ENCODE results near the gene ENTR1. TPM values are rescaled to one million over a fixed set of nuclear protein-coding genes. Genes with fewer than 3 reads are reported as not detected.

The ENTR1 gene
- total RNA-seq, 1 donor: 36.3 TPM

DNA sequence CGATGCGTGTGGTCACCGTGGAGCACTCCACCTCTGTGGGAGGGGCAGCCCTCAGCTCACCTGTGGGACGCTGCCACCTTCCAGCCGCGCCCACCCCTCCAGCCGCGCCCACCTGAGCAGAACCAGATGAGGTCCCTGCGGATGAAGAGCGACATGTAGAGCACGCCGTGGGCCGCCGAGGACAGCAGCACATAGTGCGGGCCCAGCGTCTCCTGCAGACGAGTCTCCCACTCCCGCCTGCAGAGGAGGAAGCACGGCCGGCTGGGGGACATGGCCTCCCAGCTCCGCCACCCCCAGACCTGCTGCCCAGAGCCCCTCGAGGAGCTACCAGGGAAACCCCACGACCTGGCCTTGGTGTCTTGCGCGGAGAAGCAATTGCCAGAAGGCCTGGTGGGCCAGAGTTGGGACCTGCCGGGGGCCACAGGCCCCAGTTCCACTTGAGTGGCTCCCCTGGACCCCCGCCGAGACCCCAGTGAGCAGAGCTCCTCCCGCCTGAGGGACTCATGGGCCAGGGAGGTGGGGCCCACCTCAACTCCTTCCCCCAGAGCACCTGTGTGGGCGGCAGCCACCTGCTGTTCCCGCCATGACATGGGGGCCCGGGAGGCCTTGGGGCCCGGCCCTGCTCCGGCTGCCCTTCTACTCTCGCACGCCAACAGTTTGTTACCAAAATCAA lies 22.8 kb upstream of the ENTR1 start:
- no peak for DNase-seq (ENCODE audit: low read depth)
- H3K4me3 ChIP-seq (ENCODE audit: low read depth, low read length): no peak overlapping the region
- TF ChIP-seq, protein P1, sequence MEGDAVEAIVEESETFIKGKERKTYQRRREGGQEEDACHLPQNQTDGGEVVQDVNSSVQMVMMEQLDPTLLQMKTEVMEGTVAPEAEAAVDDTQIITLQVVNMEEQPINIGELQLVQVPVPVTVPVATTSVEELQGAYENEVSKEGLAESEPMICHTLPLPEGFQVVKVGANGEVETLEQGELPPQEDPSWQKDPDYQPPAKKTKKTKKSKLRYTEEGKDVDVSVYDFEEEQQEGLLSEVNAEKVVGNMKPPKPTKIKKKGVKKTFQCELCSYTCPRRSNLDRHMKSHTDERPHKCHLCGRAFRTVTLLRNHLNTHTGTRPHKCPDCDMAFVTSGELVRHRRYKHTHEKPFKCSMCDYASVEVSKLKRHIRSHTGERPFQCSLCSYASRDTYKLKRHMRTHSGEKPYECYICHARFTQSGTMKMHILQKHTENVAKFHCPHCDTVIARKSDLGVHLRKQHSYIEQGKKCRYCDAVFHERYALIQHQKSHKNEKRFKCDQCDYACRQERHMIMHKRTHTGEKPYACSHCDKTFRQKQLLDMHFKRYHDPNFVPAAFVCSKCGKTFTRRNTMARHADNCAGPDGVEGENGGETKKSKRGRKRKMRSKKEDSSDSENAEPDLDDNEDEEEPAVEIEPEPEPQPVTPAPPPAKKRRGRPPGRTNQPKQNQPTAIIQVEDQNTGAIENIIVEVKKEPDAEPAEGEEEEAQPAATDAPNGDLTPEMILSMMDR (IDR thresholded peaks at IDR 0.05; ENCODE audit: insufficient read depth, low read length): no peak

DNA sequence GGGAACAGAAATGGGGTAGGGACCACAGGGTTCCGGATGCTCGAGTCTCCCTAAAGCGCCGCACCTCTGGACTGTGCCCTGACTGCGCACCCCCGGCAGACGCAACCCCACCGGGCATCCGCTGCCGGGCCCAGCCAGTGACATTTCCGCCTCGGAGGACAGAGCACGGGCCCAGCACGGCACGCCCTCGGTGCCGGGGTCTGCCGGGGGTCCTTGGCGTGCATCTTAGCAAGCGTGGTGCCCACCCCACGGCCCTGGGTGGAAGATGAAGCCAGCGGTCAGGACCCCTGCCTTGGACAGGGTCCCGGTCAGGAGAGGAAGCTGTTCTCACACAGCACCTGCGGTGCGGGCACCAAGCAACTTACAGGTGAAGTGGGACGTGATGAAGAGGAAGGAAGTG lies 22.2 kb upstream of the ENTR1 start:
- no peak overlapping the region for H3K4me3 ChIP-seq (ENCODE audit: low read depth, low read length)
- TF ChIP-seq, protein P1 (IDR thresholded peaks at IDR 0.05; ENCODE audit: insufficient read depth, low read length): no peak
- no peak for DNase-seq (ENCODE audit: low read depth)

DNA sequence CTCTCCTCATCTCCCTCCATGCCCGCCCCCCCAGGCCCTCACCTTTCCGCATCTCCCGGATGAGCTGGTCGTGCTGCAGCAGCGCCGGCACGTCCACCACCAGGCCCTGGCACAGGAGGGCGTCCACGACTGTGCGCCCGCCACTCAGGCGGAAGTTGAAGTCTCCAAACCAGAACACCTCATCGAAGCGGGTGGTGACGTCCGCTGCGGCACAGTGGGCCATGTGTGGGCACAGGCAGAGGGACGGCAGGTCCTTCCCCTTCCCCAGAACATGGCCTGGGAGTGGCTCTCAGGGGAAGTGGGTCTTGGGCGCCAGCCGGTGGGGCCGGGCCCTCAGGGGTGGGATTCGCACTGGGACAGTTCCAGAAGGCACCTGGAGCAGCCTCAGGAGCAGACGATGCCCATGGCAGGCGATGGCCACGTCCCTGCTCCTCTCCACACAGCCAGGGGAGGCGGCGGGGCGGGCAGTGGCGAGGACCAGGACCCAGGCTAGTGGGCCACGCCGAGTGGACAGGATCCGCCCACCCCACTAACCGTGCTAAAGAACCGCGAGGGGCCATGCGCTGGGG lies 21.5 kb upstream of the ENTR1 start:
- no peak overlapping the region for H3K4me3 ChIP-seq (ENCODE audit: low read depth, low read length)
- no peak for DNase-seq (ENCODE audit: low read depth)
- TF ChIP-seq, protein P1 (IDR thresholded peaks at IDR 0.05; ENCODE audit: insufficient read depth, low read length): no peak

DNA sequence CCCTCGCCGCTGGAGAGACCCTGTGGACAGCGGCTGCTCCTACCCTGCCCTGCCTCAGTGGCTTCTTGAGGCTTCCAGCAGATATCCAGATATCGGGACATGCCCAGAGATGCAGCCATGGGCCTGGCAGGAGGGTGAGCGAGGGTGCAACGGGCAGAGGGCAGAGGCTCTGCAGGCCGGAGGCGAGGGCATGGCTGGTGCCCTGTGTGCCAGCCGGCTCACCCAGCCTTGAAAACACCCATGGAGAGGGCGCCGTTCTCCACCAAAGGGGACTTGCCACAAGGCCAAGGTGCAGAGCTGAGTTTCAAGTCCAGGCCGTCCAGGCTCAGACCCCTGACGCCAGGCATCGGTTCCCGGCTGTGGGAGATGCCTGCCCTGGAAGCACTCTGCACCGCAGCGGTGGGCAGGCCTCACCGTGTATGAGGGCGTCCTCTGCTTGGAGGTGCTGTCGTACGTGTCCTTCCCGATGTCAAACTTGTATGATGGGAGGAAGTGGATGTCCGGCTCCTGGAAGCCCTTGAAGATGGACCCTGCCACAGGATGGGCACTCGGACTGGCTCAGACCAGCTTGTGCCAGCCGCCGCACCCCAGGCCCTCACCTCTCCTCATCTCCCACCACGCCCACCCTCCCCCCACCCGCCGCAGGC lies 20.3 kb upstream of the ENTR1 start:
- H3K4me3 ChIP-seq (ENCODE audit: low read depth, low read length): no peak overlapping the region
- DNase-seq (ENCODE audit: low read depth): no peak
- TF ChIP-seq, protein P1 (IDR thresholded peaks at IDR 0.05; ENCODE audit: insufficient read depth, low read length): no peak

DNA sequence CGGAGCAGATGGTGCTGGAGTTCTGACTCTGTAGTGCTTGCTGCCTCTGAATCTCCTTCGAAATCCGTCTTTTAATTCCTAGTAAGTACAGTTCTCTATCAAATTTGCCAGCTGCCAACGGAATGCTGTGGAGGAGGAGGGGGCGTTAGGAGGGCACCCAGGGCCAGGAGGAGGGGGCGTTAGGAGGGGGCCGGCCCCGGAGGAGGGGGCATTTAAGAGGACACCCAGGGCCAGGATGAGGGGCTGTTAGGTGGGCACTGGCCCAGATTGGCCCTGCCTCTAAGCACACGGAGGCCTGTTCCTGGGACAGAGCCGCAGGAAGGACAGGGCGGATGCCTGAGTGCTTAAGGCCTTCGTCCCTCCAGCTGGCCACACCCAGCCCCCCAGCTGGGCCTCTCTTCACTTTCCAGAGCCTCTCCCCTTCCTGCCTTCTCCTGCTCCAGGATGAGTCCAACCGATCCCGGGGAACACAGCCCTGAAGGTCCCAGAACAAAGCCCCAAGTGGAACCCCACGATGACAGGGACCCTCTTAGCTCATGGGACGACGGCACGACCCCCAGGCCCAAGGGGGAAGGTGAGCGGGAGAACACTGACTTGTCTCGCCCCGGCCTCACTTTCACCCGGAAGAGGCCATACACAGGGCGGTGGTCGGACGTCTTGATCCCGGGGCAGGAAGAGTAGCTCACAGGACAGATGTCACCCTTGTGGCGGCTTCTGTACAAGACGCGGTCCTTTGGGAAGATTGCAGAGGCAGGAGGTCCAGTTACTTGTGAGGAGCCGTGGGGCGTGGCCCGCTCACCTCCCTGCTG lies 19.5 kb upstream of the ENTR1 start:
- no peak overlapping the region for H3K4me3 ChIP-seq (ENCODE audit: low read depth, low read length)
- DNase-seq (ENCODE audit: low read depth): no peak
- TF ChIP-seq, protein P1 (IDR thresholded peaks at IDR 0.05; ENCODE audit: insufficient read depth, low read length): no peak

DNA sequence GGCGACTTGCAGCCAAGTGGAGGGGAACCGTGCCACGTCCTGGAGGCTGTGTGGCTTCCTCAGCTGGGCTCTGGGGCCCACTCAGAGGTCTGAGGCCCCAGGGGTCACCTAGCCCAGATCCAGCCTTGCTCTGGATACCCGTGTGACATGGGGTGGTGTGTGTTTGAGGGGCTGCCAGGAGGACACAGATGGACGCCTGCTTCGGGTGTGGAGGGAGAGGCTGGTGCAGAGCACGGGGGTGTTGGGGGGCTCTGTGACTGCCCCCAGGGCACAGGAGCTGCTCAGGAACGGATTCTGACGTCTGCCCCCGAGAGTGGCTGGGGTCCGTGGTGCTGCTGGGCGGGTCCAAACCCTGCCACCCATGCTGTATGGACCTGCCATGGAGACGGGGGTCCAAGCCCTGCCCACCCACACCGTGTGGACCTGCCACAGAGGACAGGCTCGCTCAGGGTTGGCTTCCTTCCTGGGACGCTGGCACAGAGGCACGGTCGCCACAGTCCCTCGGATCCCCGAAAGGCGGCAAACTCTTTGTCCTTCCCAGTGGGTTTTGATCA lies 18.7 kb upstream of the ENTR1 start:
- DNase-seq (ENCODE audit: low read depth): no peak
- no peak overlapping the region for H3K4me3 ChIP-seq (ENCODE audit: low read depth, low read length)
- TF ChIP-seq, protein P1 (IDR thresholded peaks at IDR 0.05; ENCODE audit: insufficient read depth, low read length): no peak

All from fibroblast of the aortic adventitia (primary cell).